OCI-LY3 (cell line): ENCODE results near the gene SNAP91.
"Not testable (repeated sequence)": the region's sequence is repeated elsewhere in the genome, so short reads cannot be mapped to it uniquely, and the experiment has no call there.

Experiments
- H2AFZ ChIP-seq: fragments of 200-600, 300-600 bp; shearing (Covaris generic); 2 replicates; pipeline ENCODE4 v1.6.0; 2014; ENCODE audit warnings: antibody characterized with exemption, low read depth, low read length
- H3K27ac ChIP-seq: fragments of 200-600, 300-600 bp; sonication (generic); 2 replicates; pipeline ENCODE4 v1.5.1; 2014; ENCODE audit warnings: mild to moderate bottlenecking, low read length, moderate library complexity, mixed read lengths
- H3K27me3 ChIP-seq: fragments of 200-600, 300-600 bp; sonication (generic); 2 replicates; pipeline ENCODE4 v1.6.1; 2014; ENCODE audit warnings: low read depth, low read length, mixed read lengths
- H3K36me3 ChIP-seq: fragments of 200-600, 300-600 bp; sonication (generic); replicated peaks from 2 replicates; pipeline ENCODE3; 2014; ENCODE audit warnings: low read depth, low read length, mixed read lengths
- H3K4me1 ChIP-seq: fragments of 300-600, 200-600 bp; sonication (generic); 2 replicates; pipeline ENCODE4 v1.6.1; 2014; ENCODE audit warnings: low read length, mixed read lengths
- H3K4me2 ChIP-seq: fragments of 200-600, 300-600 bp; sonication (generic); 2 replicates; pipeline ENCODE4 v1.6.1; 2014; ENCODE audit warnings: low read length, mixed read lengths
- H3K4me3 ChIP-seq: fragments of 300-600, 200-600 bp; sonication (generic); 2 replicates; pipeline ENCODE4 v1.5.1; 2014; ENCODE audit warnings: antibody characterized with exemption, mild to moderate bottlenecking, low read length, moderate library complexity
- H3K79me2 ChIP-seq: fragments of 300-600, 200-600 bp; shearing (Covaris generic); 2 replicates; pipeline ENCODE4 v1.6.1; 2014; ENCODE audit warnings: mild to moderate bottlenecking, low read length, mixed read lengths
- H3K9ac ChIP-seq: fragments of 300-600, 200-600 bp; shearing (Covaris generic); 2 replicates; pipeline ENCODE4 v1.6.0; 2014; ENCODE audit warnings: mild to moderate bottlenecking, low read length, moderate library complexity
- H3K9me3 ChIP-seq: fragments of 200-600, 300-600 bp; shearing (Covaris generic); 2 replicates; pipeline ENCODE4 v1.6.1; 2014; ENCODE audit warnings: low read length, mixed read lengths; ENCODE audit not compliant: insufficient read depth
- H4K20me1 ChIP-seq: fragments of 200-600, 300-600 bp; sonication (generic); 2 replicates; pipeline ENCODE4 v1.6.1; 2016; ENCODE audit warnings: low read length, mixed read lengths; ENCODE audit not compliant: insufficient read depth
- EZH2phosphoT487 ChIP-seq: fragments of 200-600 bp; shearing (Covaris generic); IDR thresholded peaks from 2 replicates; pipeline ENCODE4 v1.6.1; 2018; ENCODE audit warnings: antibody characterized with exemption, mixed run types, low read depth
- TF ChIP-seq, protein P1 (sequence below): fragments of 200-600, 300-600 bp; sonication (generic); IDR thresholded peaks from 2 replicates; pipeline ENCODE4 v1.5.1; 2014; ENCODE audit warnings: antibody characterized with exemption, low read length, low read depth

The SNAP91 gene

DNA sequence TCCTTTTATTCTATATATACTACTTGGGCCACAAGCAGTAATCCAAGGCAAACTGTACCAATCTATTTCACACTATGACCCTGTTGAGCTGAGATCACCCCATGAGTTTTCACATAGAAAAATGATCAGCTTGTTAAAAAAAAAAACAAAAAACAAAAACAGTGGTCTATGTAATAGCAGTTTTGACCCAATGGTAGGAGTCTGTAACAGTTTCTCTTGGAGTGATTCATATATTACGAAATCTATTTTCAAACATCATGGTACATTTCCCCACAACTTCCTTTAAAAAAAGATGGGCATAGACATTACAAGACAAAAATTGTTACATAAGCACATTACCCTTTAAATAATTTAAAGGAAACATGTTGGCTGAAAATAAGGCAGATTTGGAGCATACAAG is 118.5 kb downstream of the SNAP91 start:
- H2AFZ ChIP-seq, result no peak overlapping the region
- no peak overlapping the region for H3K4me2 ChIP-seq
- no peaks in the 10 kb centered on the region for H3K27me3 ChIP-seq
- no peak overlapping the region for H3K4me3 ChIP-seq
- H3K9ac ChIP-seq, result no peak overlapping the region
- H3K27ac ChIP-seq, result no peak overlapping the region
- H3K36me3 ChIP-seq, result no peaks in the 10 kb centered on the region
- no peaks in the 10 kb centered on the region for H3K9me3 ChIP-seq
- no peaks in the 10 kb centered on the region for H4K20me1 ChIP-seq
- H3K79me2 ChIP-seq, result no peaks in the 10 kb centered on the region
- no peak for TF ChIP-seq EZH2phosphoT487
- TF ChIP-seq, protein P1, sequence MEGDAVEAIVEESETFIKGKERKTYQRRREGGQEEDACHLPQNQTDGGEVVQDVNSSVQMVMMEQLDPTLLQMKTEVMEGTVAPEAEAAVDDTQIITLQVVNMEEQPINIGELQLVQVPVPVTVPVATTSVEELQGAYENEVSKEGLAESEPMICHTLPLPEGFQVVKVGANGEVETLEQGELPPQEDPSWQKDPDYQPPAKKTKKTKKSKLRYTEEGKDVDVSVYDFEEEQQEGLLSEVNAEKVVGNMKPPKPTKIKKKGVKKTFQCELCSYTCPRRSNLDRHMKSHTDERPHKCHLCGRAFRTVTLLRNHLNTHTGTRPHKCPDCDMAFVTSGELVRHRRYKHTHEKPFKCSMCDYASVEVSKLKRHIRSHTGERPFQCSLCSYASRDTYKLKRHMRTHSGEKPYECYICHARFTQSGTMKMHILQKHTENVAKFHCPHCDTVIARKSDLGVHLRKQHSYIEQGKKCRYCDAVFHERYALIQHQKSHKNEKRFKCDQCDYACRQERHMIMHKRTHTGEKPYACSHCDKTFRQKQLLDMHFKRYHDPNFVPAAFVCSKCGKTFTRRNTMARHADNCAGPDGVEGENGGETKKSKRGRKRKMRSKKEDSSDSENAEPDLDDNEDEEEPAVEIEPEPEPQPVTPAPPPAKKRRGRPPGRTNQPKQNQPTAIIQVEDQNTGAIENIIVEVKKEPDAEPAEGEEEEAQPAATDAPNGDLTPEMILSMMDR, result no peak
- H3K4me1 ChIP-seq, result no peaks in the 10 kb centered on the region

DNA sequence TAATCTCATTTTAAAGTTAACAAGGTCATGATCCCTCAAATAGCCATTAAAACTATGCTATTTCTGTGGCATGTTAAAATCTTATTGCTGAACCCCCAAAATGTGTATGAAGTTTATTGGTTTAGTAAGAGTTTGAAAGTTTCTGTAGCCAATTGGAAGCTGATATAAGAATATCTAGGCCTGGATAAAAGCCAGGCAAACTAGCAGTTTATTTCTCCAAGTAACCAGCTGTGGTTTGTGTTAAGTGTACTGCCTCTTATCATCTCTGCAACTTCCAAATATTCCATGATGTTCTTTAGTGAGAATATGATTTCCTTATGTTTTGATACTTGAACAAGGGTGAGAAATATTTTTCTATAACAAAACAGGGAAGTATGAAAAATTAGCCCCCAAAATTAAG is 119.8 kb downstream of the SNAP91 start:
- Histone ChIP-seq H3K9ac (no peak overlapping the region), H3K4me2 (no peak overlapping the region), H4K20me1 (no peaks in the 10 kb centered on the region), H3K4me3 (no peak overlapping the region), H3K27ac (no peak overlapping the region), H3K4me1 (no peaks in the 10 kb centered on the region), H3K36me3 (no peaks in the 10 kb centered on the region), H2AFZ (no peak overlapping the region), H3K27me3 (no peaks in the 10 kb centered on the region), H3K9me3 (no peaks in the 10 kb centered on the region), H3K79me2 (no peaks in the 10 kb centered on the region)
- TF ChIP-seq, protein P1, result no peak
- no peak for TF ChIP-seq EZH2phosphoT487

DNA sequence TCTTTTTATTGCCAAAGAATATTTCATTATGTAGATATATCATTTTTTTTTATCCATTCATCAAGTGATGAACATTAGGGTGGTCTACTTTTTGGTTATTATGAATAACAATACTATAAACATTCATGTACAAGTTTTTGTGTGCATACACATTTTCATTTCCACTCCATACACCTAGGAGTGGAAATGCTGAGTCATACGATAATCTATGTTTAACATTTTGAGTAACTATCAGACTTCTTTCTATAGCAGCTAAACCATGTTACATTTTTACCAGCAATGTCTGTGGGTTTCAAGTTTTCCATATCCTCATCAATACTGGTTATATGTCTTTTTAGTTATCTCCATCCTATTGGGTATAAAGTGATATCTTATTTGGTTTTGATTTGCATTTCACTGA is 130.8 kb downstream of the SNAP91 start:
- no peak overlapping the region for H3K9ac ChIP-seq
- H3K4me1 ChIP-seq, result peaks cover 5% of the 10 kb centered on the region; the same call in 1 of the 2 replicates
- no peak overlapping the region for H3K4me3 ChIP-seq
- no peaks in the 10 kb centered on the region for H3K9me3 ChIP-seq
- no peaks in the 10 kb centered on the region for H3K79me2 ChIP-seq
- no peak overlapping the region for H2AFZ ChIP-seq
- no peaks in the 10 kb centered on the region for H3K27me3 ChIP-seq
- no peak overlapping the region for H3K4me2 ChIP-seq
- no peak overlapping the region for H3K27ac ChIP-seq
- H4K20me1 ChIP-seq, result no peaks in the 10 kb centered on the region
- no peaks in the 10 kb centered on the region for H3K36me3 ChIP-seq
- TF ChIP-seq EZH2phosphoT487, result no peak
- TF ChIP-seq, protein P1, result no peak

DNA sequence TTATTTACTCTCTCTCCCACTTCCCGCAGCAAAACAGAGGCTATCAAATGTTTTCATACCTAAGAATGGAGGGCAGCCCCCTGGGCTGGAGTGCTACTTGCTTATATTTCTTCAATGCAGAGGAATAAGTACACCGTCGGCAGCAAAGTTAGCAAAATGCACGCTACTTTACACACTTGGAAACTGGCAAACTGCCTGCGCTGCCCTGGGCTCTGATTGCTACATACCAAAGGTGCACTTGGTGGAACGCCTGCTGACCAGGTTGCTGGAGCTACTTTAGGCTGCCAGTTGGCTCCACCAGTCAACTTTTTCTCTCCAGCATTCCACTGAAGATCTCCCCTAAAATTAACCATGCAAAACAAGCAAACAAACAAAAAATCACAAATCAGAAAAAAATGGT is 134.1 kb downstream of the SNAP91 start:
- H3K9ac ChIP-seq, result no peak overlapping the region

DNA sequence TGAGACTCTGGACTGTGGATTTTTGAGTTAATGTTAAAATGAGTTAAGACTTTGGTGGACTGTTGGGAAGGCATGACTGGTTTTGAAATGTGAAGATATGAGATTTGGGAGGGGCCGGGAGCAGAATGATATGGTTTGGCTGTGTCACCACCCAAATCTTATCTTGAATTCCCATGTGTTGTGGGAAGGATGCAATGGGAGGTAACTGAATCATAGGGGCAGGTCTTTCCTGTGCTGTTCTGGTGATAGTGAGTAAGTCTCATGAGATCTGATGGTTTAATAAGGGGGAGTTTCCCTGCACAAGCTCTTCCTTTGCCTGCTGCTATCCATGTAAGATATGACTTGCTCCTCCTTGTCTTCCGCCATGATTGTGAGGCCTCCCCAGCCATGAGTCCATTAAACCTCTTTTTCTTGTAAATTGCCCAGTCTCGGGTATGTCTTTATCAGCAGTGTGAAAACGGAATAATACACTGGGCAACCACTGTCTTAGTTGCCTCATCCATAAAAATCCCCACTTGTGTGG is 137.2 kb downstream of the SNAP91 start:
- H3K9me3 ChIP-seq, H4K20me1 ChIP-seq, H3K27me3 ChIP-seq, H3K36me3 ChIP-seq, H2AFZ ChIP-seq, H3K4me3 ChIP-seq, H3K9ac ChIP-seq, H3K79me2 ChIP-seq, H3K27ac ChIP-seq, H3K4me2 ChIP-seq, H3K4me1 ChIP-seq: not testable (repeated sequence)

More for the DNA sequence above, 134.1 kb downstream of the SNAP91 start:
- no peak overlapping the region for H2AFZ ChIP-seq
- no peaks in the 10 kb centered on the region for H3K79me2 ChIP-seq
- no peaks in the 10 kb centered on the region for H3K9me3 ChIP-seq
- TF ChIP-seq EZH2phosphoT487, result no peak
- TF ChIP-seq, protein P1, result no peak
- no peaks in the 10 kb centered on the region for H3K36me3 ChIP-seq
- H3K27me3 ChIP-seq, result no peaks in the 10 kb centered on the region
- no peaks in the 10 kb centered on the region for H4K20me1 ChIP-seq
- peaks cover 5% of the 10 kb centered on the region; the same call in 1 of the 2 replicates for H3K4me1 ChIP-seq
- no peak overlapping the region for H3K27ac ChIP-seq
- no peak overlapping the region for H3K4me3 ChIP-seq
- no peak overlapping the region for H3K4me2 ChIP-seq
